IPS-18c (cell line): ENCODE results near the gene OLR1.
A peak's percentile ranks its signal among the peaks of the same experiment; 100 is the strongest.

ENCODE experiments used
- H3K4me3 ChIP-seq: 2 replicates; pipeline ENCODE4 v1.7.0; 2013; ENCODE audit warnings: low read depth, mild to moderate bottlenecking, low read length, moderate library complexity; ENCODE audit not compliant: insufficient read depth
- H3K9me3 ChIP-seq: one replicate; pipeline ENCODE4 v1.6.1; 2013; ENCODE audit warnings: mild to moderate bottlenecking, low read length, moderate library complexity; ENCODE audit not compliant: control insufficient read depth, insufficient read depth

OLR1 gene

GRCh38 chr12:10165421-10165820 lies 6.5 kb downstream of the OLR1 start:
- H3K4me3 ChIP-seq = no peak overlapping the region
- H3K9me3 ChIP-seq = no peaks in the 10 kb centered on the region

- no peaks in the 10 kb centered on the region for H3K9me3 ChIP-seq
- no peak overlapping the region for H3K4me3 ChIP-seq
These were observed 8.8 kb downstream of the OLR1 start for GRCh38 chr12:10163084-10163483.

- no peak overlapping the region for H3K4me3 ChIP-seq
- H3K9me3 ChIP-seq = peaks cover 5% of the 10 kb centered on the region
These were observed 11.1 kb downstream of the OLR1 start for GRCh38 chr12:10160617-10161385.

DNA sequence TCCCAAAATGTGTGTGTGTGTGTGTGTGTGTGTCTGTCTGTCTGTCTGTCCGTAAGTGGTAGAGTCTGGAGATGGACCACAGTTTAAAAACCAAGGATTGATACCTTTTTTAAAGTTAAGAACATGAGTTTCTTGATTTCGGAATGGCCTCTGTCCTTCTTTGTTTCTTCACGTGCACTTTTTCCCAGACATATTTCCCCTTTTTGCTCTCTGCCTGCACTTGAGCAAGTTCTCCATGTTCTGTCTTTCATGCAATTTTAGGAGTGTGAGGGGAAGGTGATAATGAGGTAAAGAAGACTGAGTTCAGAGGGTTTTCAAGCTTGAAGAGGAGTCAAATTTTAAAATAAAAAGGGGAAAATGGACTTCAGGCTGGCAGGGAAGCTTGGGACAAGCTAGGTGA lies 12.7 kb downstream of the OLR1 start:
- no peak overlapping the region for H3K4me3 ChIP-seq
- H3K9me3 ChIP-seq = peaks cover 5% of the 10 kb centered on the region

DNA sequence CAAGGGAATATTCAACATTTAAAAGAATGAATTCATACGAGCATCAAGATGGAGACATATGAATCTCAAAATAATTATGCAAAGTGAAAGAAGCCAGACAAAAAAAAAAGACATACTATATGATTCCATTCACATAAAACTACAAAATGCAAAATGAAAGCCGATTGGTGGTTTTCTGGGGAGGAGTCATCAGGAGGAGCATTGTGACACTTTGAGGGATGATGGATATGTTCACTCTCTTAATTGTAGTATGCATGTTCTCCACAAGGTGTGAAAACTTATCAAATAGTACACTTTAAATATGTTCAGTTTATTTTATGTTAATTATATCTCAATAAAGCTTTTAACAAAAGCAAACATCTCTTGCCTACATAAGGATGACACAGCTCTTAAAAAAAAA lies 13.5 kb downstream of the OLR1 start:
- no peak overlapping the region for H3K4me3 ChIP-seq
- H3K9me3 ChIP-seq = peaks cover 5% of the 10 kb centered on the region

GRCh38 chr12:10155966-10156365 lies 16.0 kb downstream of the OLR1 start:
- H3K4me3 ChIP-seq = no peak overlapping the region
- H3K9me3 ChIP-seq = peaks cover 5% of the 10 kb centered on the region

- peaks cover 5% of the 10 kb centered on the region for H3K9me3 ChIP-seq
- H3K4me3 ChIP-seq = peak overlapping the region; percentile 55
These were observed 17.8 kb downstream of the OLR1 start for GRCh38 chr12:10154145-10154496.

DNA sequence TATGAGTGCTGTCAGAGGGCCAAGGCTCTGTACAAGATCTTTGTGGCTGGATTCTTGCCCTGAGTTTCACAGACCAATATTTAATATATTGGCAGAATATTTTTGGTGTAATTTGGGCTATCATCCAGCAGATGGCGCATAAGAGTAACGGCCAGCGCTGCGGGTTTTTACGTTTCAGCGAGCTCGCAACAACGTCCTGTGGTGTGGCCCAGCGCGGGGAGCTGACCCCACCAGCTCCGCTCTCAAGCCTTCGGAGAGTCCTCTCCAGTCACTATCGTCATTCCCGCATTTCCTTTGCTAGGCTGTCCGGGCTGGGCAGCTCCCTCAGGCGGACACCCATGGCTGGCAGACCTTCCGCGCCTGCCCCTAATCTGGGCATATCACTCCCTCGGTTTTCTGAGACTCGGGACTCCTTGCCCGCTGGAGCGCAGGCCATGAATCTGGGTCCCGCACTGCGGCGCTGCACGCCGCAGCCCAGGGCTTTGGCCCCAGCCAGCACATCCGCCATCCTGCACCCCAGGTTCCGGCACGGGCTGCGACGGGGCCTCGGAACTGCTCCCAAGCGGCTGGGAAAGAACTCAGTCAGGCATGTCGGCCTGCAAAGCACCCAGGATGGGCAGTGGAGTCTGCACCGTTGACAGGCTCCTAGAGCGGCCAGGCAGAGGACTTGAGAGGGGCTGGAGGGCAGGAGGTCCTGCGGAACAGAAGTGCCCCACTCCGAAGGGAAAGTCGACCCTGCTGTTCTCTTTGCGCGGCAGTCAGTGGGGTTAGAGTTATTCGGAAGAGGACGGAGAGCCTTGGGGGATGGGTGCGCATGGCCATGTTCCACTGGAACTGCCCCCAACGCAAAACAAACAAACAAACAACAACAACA lies 18.4 kb downstream of the OLR1 start:
- H3K4me3 ChIP-seq = peak overlapping the region; percentile 55
- H3K9me3 ChIP-seq = peaks cover 5% of the 10 kb centered on the region

DNA sequence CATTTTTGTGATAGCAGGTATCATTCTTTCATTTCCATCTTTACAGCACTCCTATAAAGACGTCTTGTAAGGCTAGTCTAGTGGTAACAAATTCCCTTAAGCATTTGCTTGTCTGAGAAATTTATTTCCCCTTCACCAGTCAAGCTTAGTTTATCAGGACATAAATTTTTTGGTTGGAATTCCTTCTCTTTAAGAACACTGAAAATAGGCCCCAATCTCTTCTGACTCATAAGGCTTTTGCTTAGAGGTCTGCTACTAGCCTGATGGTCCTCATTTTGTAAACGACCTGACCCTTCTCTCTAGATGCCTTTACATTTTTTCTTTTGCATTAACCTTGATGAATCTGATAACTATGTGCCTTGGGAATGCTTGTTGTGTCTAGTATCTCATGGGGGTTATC lies 20.3 kb downstream of the OLR1 start:
- no peaks in the 10 kb centered on the region for H3K9me3 ChIP-seq
- no peak overlapping the region for H3K4me3 ChIP-seq

DNA sequence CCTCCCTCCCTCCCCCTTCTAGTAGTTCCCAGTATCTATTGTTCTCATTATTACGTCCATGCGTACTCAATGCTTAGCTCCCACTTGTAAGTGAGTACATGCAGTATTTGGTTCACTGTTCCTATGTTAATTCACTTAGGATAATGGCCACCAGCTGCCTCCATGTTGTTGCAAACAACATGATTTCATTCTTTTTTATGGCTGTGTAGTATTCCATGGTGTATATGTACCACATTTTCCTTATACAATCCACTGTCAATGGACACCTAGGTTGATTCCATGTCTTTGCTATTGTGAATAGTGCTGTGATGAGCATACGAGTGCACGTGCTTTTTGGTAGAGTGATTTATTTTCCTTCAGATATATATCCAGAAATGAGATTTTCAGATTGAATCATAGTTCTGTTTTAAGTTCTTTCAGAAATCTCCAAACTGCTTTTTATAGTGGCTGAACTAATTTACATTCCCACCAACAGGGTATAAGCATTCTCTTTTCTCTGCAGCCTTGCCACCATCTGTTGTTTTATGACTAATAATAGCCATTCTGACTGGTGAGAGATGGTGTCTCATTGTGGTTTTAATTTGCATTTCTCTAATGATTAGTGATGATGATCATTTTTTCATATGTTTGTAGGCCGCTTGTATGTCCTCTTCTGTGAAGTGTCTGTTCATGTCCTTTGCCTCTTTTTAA lies 24.1 kb downstream of the OLR1 start:
- no peaks in the 10 kb centered on the region for H3K9me3 ChIP-seq
- no peak overlapping the region for H3K4me3 ChIP-seq

- Histone ChIP-seq H3K9me3 (no peaks in the 10 kb centered on the region), H3K4me3 (no peak overlapping the region)
These were observed 28.8 kb downstream of the OLR1 start for GRCh38 chr12:10142976-10143589.

- Histone ChIP-seq H3K9me3 (no peaks in the 10 kb centered on the region), H3K4me3 (no peak overlapping the region)
These were observed 31.9 kb downstream of the OLR1 start for GRCh38 chr12:10140001-10140400.

GRCh38 chr12:10136637-10137205 lies 35.2 kb downstream of the OLR1 start:
- no peak overlapping the region for H3K4me3 ChIP-seq
- H3K9me3 ChIP-seq = no peaks in the 10 kb centered on the region

GRCh38 chr12:10135126-10135525 lies 36.8 kb downstream of the OLR1 start:
- Histone ChIP-seq H3K4me3 (no peak overlapping the region), H3K9me3 (no peaks in the 10 kb centered on the region)

- Histone ChIP-seq H3K4me3 (no peak overlapping the region), H3K9me3 (no peaks in the 10 kb centered on the region)
These were observed 39.0 kb downstream of the OLR1 start for GRCh38 chr12:10132850-10133370.

GRCh38 chr12:10131111-10131690 lies 40.7 kb downstream of the OLR1 start:
- no peak overlapping the region for H3K4me3 ChIP-seq
- no peaks in the 10 kb centered on the region for H3K9me3 ChIP-seq

GRCh38 chr12:10130042-10130441 lies 41.9 kb downstream of the OLR1 start, which contains the start of gene CLEC7A:
Gene CLEC7A, minus strand, starts transcription at chr12:10130199. Its CDS starts 117 bp downstream, at chr12:10130082.
- no peaks in the 10 kb centered on the region for H3K9me3 ChIP-seq
- H3K4me3 ChIP-seq = no peak within 1 kb of the TSS
